A172 (cell line): ENCODE results near the gene ROBO2. TPM values are rescaled to one million over a fixed set of nuclear protein-coding genes. Genes with fewer than 3 reads are reported as not detected.

Experiments used
- DNase-seq: peaks from one replicate; pipeline ENCODE4 v3.0.0-alpha.2; 2015; ENCODE audit warnings: low spot score
- total RNA-seq: library from RNA; depleted of rRNA; stranded (reverse); fragments of >200 nt; shearing (Covaris generic); gene quantifications from 2 replicates; pipeline ENCODE4 v1.2.3, GENCODE V29; 2014; rRNA removed

Gene ROBO2, protein sequence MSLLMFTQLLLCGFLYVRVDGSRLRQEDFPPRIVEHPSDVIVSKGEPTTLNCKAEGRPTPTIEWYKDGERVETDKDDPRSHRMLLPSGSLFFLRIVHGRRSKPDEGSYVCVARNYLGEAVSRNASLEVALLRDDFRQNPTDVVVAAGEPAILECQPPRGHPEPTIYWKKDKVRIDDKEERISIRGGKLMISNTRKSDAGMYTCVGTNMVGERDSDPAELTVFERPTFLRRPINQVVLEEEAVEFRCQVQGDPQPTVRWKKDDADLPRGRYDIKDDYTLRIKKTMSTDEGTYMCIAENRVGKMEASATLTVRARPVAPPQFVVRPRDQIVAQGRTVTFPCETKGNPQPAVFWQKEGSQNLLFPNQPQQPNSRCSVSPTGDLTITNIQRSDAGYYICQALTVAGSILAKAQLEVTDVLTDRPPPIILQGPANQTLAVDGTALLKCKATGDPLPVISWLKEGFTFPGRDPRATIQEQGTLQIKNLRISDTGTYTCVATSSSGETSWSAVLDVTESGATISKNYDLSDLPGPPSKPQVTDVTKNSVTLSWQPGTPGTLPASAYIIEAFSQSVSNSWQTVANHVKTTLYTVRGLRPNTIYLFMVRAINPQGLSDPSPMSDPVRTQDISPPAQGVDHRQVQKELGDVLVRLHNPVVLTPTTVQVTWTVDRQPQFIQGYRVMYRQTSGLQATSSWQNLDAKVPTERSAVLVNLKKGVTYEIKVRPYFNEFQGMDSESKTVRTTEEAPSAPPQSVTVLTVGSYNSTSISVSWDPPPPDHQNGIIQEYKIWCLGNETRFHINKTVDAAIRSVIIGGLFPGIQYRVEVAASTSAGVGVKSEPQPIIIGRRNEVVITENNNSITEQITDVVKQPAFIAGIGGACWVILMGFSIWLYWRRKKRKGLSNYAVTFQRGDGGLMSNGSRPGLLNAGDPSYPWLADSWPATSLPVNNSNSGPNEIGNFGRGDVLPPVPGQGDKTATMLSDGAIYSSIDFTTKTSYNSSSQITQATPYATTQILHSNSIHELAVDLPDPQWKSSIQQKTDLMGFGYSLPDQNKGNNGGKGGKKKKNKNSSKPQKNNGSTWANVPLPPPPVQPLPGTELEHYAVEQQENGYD (N-terminal part only)
- not detected in 2 replicates for total RNA-seq

DNA sequence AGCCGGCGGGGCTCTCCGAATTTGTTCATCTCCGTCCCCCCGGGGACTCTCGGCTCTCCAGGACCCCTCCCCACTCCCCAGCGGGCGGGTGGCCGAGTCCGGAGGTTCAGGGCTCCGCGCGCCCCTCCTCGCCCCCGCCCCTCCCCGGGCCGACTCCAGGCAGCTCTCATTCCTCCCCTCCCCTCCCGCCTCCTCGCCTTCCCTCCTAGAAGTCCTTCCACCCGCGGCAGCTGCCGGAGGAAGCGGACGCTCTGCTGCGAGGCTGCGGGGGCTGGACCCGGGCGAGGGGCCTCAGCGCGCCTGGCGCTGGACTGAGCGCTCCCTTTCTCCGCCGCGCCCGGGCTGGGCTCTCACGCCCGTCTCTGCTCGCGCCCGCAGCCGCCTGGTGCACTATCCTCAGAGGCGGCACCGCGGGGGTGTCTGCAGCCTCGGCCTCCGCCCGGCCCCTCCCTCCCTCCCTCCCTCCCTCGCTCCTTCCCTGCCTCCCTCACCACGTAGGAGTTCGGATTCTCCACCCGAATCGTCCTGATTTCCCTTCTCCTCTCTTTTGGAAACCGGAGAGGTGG lies at the start of gene ROBO2:
ROBO2 (plus strand) TSS at position 494 of the 566 bp plus-strand sequence. CDS start 687 bp downstream, outside the sequence.
- DNase-seq: no peak

DNA sequence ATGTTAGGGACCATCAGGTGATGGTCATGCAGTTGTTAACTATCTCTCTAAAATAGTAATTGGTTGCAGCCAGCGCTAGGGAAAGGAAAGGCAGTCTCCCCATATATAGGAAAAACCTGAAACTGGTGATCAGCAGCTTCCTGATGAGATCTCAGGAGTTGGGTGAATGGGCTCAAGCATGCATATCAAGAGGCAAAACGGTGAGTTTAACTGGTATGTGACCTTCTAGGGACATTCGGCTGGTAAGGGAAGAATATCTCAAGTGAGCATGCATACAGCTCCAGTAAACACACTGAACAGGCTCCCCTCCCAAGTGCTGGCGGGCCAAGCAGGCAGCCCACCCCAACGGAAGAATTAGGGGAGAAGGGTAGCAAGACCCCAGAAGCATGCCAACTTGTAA lies 49.3 kb upstream of the ROBO2 start:
- no peak for DNase-seq

DNA sequence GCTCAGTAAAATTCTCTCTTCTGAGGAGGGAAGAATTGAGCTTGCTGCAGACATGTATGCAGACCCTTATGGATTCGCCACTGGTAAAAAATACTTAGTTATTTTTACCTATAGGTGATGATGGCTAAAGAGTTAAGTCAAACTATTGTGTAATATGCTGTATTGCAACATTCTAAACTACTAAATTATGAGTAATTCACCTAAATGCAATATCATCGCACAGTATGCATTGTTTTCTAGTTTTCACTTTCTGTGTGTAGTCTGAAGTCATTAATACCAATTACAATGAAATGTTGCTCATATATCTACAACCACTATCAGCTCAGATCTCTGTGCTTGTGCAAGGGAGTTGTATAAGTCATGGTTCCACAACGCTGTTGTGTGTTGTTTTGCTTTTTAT lies 48.7 kb upstream of the ROBO2 start:
- DNase-seq: no peak

DNA sequence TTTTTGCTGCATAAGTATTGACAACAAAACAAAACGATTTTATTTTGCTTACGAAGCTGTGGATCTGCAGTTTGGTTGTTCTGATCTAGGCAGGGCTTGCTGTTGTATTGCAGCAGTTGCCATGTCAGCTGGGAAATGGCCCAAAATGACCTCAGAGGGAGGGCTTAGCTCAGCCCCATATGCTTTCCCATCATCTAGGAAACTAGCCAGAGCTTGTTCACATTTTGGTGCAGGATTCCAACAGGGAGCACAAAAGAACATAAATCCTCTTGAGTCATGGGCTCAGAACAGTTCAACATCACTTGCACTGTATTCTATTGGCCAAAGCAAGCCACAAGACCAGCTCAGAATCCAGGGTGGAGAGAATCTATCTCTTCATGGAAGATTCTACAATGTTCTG lies 42.2 kb upstream of the ROBO2 start:
- DNase-seq: no peak

DNA sequence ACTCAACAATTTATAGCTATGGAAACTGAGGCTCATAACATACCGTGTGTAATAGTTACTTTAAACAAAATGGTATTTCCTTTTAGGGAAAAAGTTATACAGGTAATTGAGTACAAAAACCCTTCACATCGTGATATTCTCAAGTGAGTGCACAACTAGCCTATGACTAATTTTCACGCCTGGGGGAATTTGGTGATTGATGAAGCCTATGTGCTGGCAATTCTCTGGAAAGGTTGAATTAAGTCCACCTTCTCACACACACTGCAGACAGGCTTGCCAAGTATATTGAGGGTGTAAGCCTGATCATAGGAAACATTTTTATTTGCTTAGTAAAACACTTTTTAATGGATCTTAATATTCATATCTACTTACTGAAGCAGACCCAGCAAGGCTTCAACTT lies 41.3 kb upstream of the ROBO2 start:
- DNase-seq: no peak

DNA sequence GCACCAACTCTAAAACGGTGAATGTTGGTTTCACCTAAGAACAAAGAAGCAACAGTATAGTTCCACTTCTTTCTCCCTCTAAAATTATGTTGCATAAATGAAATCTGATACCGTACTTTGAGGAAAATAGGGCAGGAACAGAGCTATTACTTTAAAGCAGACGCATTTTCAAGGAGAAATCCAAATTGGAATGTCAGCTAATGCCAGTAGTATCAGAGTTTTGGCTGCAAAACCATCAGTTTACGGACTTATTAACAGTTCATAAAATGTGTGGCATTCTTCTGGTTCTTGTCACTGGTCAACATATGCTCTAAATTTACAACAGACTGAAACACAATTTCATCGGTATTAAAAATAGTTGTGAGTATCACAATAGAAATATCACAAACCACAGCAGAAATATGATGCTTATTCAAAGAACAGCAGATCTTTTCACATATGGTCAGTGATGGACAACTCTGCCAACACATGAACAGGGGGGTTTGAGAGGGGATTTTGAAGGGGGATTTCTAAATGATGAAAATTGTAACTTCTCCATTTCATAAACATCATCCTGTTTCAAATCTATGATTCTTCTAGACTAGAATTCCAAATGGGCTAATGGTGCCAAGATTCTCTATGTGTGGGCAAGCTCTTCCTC lies 38.7 kb upstream of the ROBO2 start:
- no peak for DNase-seq

DNA sequence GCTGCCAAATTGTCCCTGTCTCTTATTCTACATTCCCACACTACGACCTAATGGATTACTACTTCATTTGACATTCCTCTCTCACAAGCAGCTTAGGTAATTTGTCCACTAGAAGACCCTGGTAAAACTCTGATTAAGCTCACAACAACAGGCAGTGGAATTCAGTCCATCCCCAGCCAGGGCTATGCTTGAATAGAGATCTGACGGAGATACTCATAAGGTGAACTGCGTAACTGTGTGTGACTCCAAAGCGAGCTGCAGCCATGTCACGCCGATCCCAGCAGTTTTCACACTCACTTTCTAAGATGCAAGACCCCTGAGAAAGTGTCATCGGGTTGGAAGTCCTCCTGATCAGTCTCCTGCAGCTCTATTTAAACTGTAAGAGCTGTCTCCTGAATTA lies 25.7 kb upstream of the ROBO2 start:
- DNase-seq: no peak

DNA sequence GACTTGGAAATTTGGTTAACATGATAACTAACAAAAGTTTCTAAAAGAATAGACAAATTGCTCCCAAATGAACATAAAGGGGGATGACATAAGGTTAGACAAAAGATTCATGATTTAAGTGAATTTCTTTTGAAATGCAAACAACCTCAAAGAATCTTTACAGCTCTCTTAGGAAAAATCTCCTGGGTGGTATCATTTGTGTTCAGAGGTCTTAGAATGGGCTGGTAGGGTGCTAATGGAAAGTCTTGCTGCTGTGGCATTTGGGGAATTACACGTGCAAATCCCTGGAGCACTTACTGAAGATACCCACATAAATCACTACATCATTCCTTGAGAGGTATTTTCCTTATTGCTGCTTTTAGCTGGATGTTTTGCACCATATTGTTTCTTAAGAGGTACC lies 14.4 kb upstream of the ROBO2 start:
- no peak for DNase-seq

DNA sequence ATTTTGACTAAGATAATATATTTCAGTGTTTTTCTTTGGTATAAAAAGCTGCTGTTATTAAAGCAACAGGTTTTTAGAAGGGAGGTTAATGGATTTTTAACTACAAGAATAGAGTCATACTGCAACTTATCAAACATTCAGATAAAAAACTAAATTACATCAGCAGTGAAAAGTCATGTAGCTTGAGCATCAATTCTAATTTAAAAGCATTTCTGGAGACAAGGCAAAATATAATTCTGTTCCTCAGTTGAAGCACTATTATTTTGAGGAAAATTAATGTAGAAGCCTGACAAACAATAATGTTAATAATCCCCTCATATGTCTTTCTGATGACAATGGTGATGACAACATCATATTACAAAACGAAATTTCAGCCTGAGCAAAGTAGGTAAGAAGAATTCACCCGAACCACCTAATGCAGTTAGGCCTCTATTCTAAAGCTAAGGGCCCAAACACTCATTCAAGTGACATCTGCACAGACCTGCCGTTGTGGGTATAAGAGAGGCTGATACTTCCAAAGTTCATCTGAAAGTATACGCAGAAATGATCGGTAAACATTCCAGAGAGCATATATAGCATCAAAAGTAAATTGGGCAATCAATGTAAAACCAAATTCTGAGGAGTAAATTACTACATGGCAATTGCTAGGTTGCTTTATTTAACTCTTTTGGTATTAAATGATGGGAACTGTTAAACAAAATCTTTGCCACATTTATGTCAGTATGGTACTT lies 12.8 kb upstream of the ROBO2 start:
- no peak for DNase-seq

DNA sequence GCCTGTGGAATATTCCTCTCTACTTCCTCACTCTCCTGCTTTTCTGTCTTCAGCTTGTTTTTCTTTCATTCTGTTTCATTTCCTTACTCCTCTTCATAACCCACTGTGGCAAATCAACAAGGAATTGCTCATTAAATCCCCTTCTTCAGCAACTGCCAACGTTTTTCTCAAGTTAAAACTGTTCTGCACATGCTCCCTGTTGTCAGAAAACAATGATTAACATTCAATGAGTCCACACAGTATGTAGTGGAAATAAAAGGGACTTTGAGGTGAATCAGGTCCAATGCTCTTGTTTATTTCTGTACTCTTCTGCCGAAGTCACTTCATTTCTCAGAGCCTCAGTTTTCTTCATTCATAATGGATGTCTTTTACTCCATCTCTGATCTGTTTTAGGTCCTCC lies 11.9 kb upstream of the ROBO2 start:
- DNase-seq: no peak

DNA sequence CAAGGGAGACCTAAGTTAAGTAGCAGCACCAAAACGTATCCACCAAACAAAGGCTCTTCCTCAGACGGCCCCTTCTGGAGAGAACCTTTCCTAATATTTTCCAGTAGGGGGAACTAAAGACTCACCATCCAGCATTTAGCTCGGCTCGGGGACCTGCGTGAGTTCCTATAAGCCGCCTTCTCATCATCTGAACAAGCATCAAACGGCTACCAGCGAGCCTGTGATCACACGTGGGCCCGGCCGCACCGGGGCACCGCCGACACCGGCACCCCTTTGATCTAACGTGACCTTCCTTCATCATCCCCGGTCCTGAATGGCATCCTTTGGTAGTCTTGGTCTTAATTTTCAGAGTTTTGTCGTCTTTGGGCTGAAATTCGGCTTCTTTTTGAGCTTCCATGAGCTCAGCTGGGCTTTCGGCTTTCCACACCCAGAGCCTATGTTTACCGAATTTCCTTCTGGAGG lies 1.4 kb upstream of the ROBO2 start:
- peak; percentile 66 for DNase-seq

DNA sequence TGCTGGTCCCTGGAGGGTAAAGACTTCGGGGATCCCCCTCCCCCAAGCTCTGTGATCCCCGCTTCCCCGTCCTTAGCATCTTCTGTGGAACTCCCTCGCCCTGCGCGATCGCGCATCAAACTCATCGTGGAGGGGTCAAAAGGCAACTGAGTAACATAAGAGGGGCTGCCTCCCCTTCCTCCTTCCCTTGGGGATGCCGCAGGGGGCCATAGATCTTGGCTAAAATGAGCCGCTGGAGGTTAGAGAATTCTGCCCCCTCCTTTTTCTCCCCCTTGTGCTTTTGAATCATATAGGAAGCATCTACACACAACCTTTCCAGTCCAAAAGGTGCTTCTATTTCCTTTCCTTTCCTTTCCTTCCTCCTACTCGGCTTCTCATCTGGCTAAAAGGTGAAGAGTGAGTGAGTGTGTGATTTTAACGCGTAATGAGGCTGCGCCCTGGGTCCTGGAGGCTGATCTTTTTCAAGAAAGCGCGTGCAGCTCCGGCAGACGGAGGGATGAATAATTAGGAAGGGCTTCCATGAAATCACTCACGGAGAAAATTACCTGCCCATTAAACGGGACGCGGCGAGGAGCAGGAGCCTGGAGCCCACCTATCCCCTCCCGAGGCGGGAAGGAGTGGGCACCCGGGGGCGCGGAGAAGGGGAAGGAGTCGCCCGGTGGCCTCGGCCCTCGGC lies 831 bp upstream of the ROBO2 start:
- DNase-seq: no peak

DNA sequence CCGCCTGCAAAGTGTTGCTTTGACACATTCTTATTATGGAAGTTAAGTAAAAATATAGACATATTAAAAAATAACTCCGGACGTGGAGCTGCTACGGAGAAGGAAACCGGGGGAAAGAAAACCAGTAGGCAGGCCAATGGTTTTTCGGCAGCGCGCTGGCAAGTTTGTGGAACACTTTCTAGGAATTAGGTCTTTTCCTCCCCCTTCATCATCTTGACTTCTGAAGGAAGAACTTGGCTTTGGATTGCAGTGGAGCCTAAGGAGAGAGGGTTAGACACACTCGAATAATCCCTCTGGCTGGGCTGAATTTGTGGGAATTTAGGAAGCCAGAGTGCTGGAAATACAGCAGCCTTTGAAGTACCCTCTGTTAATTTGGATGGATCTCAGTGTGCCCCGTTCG lies 317 bp downstream of the ROBO2 start:
- DNase-seq: no peak

DNA sequence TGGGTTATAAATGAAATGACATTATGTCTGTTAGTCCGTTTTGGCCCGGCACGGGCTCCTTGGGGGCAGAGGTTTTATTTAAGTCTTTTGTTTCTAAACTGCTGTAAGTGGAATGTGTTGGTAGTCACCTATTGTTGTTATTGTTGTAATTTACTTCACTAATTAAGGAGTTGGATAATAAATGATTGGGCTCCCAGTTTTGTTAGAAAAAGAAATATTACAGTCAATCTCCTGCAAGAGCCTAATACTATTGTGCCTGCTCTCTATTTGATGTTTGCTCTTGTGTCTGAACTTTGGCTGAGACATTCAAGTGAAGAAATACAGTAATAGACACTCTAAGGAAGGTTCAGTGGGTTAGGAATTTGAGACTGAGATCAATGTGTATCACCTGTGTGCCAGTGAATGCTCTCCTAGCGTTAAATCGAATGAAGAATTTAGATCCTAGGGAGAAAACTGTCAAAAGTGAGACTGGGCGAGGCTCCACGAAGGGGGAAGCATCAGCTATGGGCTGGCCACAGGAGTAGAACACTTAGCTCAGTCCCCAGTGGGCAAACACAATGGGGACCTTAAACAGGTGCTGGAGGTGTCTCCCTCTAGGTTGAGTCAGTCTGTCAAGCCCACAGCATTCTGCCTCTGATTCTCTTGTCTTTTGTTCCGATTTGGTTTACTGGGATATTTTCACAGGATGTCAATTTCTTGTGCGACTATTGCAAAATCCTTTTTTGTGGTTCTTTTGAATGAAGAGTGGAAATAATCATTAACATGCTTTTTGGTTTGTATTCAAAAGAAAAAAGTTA lies 1.2 kb downstream of the ROBO2 start:
- DNase-seq: no peak

DNA sequence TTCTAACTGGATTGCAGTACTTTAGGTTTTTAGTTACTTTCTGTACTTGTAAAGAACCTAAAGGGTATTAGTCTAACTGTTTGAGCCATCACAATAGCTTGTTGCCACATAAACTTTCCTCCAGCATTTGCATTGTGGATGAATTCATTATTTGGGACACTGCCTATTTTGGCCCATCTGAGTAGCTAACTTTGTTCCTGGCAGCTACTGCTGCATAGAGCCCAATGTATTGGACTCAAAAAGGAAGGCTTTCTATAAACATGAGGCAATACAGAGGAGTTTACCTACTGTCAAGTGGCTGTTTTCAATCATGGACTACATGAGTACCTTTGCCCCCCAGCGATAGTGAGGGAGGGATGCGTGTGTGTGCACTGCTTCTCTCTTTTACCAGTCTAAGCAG lies 1.9 kb downstream of the ROBO2 start:
- DNase-seq: no peak

DNA sequence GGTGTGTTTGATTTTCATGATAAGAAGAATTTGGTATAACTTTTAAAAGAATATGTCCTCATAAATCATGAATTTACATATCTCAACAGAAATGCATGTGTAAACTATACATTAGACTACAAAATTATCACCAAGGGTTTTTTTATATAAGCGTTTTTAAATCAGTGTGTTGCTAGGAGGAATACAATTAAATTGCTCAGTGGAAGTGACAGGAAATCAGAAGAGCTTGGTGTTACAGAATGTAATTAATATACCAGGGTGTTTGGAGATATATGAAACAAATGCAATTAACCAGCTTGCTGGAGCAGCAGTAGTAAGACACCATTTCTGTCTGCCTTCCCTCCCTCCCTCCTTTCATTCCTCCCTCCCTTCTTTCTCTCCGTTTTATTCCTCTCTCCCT lies 2.4 kb downstream of the ROBO2 start:
- DNase-seq: no peak

DNA sequence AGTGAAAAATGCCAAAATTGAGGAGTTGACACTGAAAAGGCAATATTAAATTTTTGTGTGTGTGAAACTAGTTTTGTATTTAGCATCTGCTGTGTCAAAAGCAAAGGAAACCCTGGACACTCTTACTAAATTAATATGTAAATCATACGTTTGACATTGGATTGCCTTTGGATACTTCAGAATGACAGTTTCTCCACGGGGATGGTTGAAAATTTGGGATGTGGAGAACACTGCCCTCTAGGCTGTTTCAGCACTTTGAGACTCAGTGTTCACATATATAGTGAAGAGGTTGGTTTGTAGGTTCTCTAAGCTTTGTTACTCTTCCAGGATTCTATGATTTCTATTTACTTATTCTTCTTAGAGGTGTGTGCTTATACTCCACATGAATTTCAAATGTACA lies 3.0 kb downstream of the ROBO2 start:
- DNase-seq: no peak

DNA sequence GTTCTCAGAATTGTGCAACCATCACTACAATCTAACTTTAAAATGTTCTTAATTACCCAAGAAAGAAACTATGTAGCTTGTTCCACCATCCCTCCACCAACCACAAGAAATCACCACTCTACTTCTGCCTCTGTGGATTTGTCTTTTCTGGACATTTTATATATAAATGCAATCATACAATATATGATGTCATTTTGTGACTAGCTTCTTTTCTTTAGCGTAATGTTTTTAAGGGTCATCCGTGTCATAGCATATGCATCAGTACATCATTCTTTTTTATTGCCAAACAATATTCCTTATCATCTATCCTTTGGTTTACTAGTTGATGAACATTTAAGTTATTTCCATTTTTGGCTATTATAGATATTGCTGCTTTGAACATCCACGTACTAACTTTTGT lies 5.8 kb downstream of the ROBO2 start:
- no peak for DNase-seq

DNA sequence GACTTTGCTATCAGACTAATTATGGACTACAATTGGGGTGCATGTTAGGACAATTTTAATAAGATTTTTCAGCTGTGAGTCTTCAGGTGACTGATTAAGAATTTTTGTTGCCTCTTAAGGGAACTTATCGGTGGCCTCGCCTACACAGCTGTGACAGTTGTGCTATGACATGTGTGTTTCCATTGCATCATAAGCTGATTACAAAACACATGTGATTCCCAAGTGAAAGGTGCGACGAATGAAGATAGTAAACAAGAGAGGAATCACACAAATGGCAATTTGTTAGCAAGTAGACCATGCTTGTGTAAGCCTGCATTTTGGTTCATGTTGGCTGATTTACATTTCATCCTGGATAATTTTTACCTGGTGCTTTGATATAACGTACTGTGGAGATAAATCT lies 8.3 kb downstream of the ROBO2 start:
- DNase-seq: no peak
